ENCODE measurements around the gene TMEM19.

The TMEM19 gene

DNA sequence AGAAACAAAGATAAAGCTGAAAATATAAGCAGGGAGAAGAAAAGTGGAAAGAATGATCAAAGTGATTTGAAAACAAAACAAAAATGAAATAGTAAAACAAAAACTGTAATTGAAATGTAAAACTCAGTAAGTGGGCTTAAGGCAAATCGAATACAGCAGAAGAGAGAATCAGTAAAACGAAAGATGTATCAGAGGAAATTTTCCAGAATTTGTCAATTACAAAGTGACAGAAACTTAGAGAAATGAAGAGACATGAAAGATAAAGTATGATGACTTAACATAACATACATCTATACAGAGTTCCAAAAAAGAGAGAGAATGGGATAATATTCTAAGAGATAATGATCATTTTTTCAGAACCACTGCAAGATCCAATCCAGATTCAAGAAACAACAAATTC is 32.7 kb upstream of the TMEM19 start:
- Histone ChIP-seq H3K36me3 (ENCODE audit: low read length) (peaks cover 72% of the 10 kb centered on the region), H3K79me2 (ENCODE audit: insufficient read depth, low read length) (peaks cover 75% of the 10 kb centered on the region), H3F3A (ENCODE audit: insufficient read depth) (peaks cover 5% of the 10 kb centered on the region; the same call in 1 of the 2 replicates), H3K27me3 (ENCODE audit: low read length) (no peaks in the 10 kb centered on the region), H3K27ac (ENCODE audit: low read depth, low read length) (no peak overlapping the region), H2AFZ (ENCODE audit: low read depth, low read length, severe bottlenecking) (no peak overlapping the region), H3K4me3 (ENCODE audit: insufficient read depth, low read length, poor library complexity, severe bottlenecking) (no peak overlapping the region), H3K9me3 (ENCODE audit: insufficient read depth, low read length) (no peaks in the 10 kb centered on the region), H4K20me1 (ENCODE audit: low read depth, low read length) (no peaks in the 10 kb centered on the region), H3K9me2 (replicated peaks; ENCODE audit: insufficient read depth, low read length) (no peaks in the 10 kb centered on the region), H3K4me2 (ENCODE audit: low read depth, low read length, poor library complexity, severe bottlenecking) (no peak overlapping the region), H3K9ac (ENCODE audit: low read length) (no peak overlapping the region)
- no peak for TF ChIP-seq EZH2phosphoT487 (conservative IDR thresholded peaks at IDR 0.05; ENCODE audit: low read length)
- TF ChIP-seq, protein P1, sequence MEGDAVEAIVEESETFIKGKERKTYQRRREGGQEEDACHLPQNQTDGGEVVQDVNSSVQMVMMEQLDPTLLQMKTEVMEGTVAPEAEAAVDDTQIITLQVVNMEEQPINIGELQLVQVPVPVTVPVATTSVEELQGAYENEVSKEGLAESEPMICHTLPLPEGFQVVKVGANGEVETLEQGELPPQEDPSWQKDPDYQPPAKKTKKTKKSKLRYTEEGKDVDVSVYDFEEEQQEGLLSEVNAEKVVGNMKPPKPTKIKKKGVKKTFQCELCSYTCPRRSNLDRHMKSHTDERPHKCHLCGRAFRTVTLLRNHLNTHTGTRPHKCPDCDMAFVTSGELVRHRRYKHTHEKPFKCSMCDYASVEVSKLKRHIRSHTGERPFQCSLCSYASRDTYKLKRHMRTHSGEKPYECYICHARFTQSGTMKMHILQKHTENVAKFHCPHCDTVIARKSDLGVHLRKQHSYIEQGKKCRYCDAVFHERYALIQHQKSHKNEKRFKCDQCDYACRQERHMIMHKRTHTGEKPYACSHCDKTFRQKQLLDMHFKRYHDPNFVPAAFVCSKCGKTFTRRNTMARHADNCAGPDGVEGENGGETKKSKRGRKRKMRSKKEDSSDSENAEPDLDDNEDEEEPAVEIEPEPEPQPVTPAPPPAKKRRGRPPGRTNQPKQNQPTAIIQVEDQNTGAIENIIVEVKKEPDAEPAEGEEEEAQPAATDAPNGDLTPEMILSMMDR (IDR thresholded peaks at IDR 0.05; ENCODE audit: insufficient read depth, low read length, poor library complexity, severe bottlenecking): no peak

DNA sequence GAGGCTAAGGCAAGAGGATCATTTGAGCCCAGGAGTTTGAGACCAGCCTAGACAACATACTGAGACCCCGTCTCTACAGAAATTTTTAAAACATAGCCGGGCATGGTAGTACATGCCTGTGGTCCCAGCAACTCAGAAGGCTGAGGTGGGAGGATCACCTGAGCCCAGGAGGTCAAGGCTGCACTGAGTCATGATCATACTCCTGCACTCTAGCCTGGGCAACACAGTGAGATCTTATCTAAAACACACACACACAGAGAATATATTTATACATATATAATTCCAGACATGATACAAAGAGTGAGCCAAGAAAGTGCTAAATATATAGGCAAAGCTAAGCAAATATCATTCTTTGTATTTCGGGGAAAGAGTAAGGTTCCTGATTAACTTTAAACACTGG is 31.7 kb upstream of the TMEM19 start:
- H2AFZ ChIP-seq (ENCODE audit: low read depth, low read length, severe bottlenecking): no peak overlapping the region
- no peaks in the 10 kb centered on the region for H3K27me3 ChIP-seq (ENCODE audit: low read length)
- H3F3A ChIP-seq (ENCODE audit: insufficient read depth): peaks cover 5% of the 10 kb centered on the region; the same call in 1 of the 2 replicates
- no peak overlapping the region for H3K27ac ChIP-seq (ENCODE audit: low read depth, low read length)
- H3K9ac ChIP-seq (ENCODE audit: low read length): no peak overlapping the region
- H3K4me3 ChIP-seq (ENCODE audit: insufficient read depth, low read length, poor library complexity, severe bottlenecking): no peak overlapping the region
- peaks cover 70% of the 10 kb centered on the region for H3K79me2 ChIP-seq (ENCODE audit: insufficient read depth, low read length)
- H3K9me2 ChIP-seq (replicated peaks; ENCODE audit: insufficient read depth, low read length): no peaks in the 10 kb centered on the region
- H3K36me3 ChIP-seq (ENCODE audit: low read length): peaks cover 75% of the 10 kb centered on the region
- TF ChIP-seq, protein P1 (IDR thresholded peaks at IDR 0.05; ENCODE audit: insufficient read depth, low read length, poor library complexity, severe bottlenecking): no peak
- TF ChIP-seq EZH2phosphoT487 (conservative IDR thresholded peaks at IDR 0.05; ENCODE audit: low read length): no peak
- no peaks in the 10 kb centered on the region for H4K20me1 ChIP-seq (ENCODE audit: low read depth, low read length)
- no peak overlapping the region for H3K4me2 ChIP-seq (ENCODE audit: low read depth, low read length, poor library complexity, severe bottlenecking)
- no peaks in the 10 kb centered on the region for H3K9me3 ChIP-seq (ENCODE audit: insufficient read depth, low read length)

DNA sequence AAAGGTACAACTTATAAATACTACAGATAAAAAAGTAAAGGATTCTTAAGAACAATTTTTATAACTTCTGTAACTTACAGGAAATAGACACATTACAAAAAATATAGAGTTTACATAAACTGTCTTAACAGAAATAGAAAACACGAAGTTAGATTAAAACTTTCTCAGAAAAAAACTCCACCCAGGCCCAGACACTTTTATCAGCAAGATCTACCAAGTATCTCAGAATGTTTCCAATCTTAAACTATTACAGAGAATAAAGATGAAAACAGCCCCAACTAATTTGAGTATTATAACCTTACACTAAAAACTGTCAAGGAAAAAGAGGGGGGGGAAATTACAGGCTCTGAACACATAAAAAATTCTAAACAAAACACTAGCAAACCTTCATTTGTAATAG is 30.4 kb upstream of the TMEM19 start:
- Histone ChIP-seq H3K9me2 (replicated peaks; ENCODE audit: insufficient read depth, low read length) (no peaks in the 10 kb centered on the region), H2AFZ (ENCODE audit: low read depth, low read length, severe bottlenecking) (no peak overlapping the region), H3K9ac (ENCODE audit: low read length) (no peak overlapping the region), H4K20me1 (ENCODE audit: low read depth, low read length) (no peaks in the 10 kb centered on the region), H3K27me3 (ENCODE audit: low read length) (no peaks in the 10 kb centered on the region), H3K79me2 (ENCODE audit: insufficient read depth, low read length) (peaks cover 72% of the 10 kb centered on the region), H3K4me2 (ENCODE audit: low read depth, low read length, poor library complexity, severe bottlenecking) (peak overlapping the region; percentile 4), H3F3A (ENCODE audit: insufficient read depth) (peaks cover 5% of the 10 kb centered on the region; the same call in 1 of the 2 replicates), H3K36me3 (ENCODE audit: low read length) (peaks cover 80% of the 10 kb centered on the region), H3K27ac (ENCODE audit: low read depth, low read length) (no peak overlapping the region), H3K9me3 (ENCODE audit: insufficient read depth, low read length) (no peaks in the 10 kb centered on the region), H3K4me3 (ENCODE audit: insufficient read depth, low read length, poor library complexity, severe bottlenecking) (no peak overlapping the region)
- TF ChIP-seq EZH2phosphoT487 (conservative IDR thresholded peaks at IDR 0.05; ENCODE audit: low read length): no peak
- TF ChIP-seq, protein P1 (IDR thresholded peaks at IDR 0.05; ENCODE audit: insufficient read depth, low read length, poor library complexity, severe bottlenecking): no peak

Measured in SU-DHL-6 (cell line).